CD14-positive monocyte (primary cell): ENCODE data around the gene CD247. TPM values are rescaled to one million over a fixed set of nuclear protein-coding genes. Genes with fewer than 3 reads are reported as not detected.

Experiments
- DNase-seq, 3 donors: peaks; one replicate each; pipeline ENCODE4 v3.0.0-alpha.2; 2011 to 2022
- H2AFZ ChIP-seq: 2 replicates; pipeline ENCODE4 v1.6.0; 2012; ENCODE audit warnings: mild to moderate bottlenecking, low read depth, low read length, inconsistent platforms; ENCODE audit not compliant: insufficient read depth, poor library complexity, severe bottlenecking
- H3K27ac ChIP-seq, 2 donors: 1 replicate in 1 of 2; 2 replicates in 1 of 2; pipeline ENCODE4 v1.5.1; 2012 to 2013; ENCODE audit warnings: low read length in 2 of 2, control low read depth in 1 of 2, inconsistent platforms in 1 of 2, low read depth in 1 of 2, mild to moderate bottlenecking in 1 of 2
- H3K27me3 ChIP-seq, 2 donors: one replicate each; pipeline versions ENCODE4 v1.6.0 to v1.6.1; 2011 to 2013; ENCODE audit warnings: low read length in 2 of 2; ENCODE audit not compliant: control insufficient read depth in 2 of 2, insufficient read depth in 2 of 2
- H3K36me3 ChIP-seq, 2 donors: replicated peaks in 1 of 2; 1 replicate in 1 of 2; 2 replicates in 1 of 2; pipeline versions ENCODE4 v1.5.1 to v1.6.1; 2012 to 2013; ENCODE audit warnings: low read length in 2 of 2, control low read depth in 1 of 2, inconsistent platforms in 1 of 2, mild to moderate bottlenecking in 1 of 2; ENCODE audit not compliant: insufficient read depth in 2 of 2, control insufficient read depth in 1 of 2
- H3K4me1 ChIP-seq, 2 donors: 1 replicate in 1 of 2; 2 replicates in 1 of 2; pipeline versions ENCODE4 v1.5.1 to v1.6.1; 2012 to 2013; ENCODE audit warnings: low read length in 2 of 2, control low read depth in 1 of 2, inconsistent platforms in 1 of 2, mild to moderate bottlenecking in 1 of 2, moderate library complexity in 1 of 2; ENCODE audit not compliant: insufficient read depth in 2 of 2, control insufficient read depth in 1 of 2
- H3K4me2 ChIP-seq: replicated peaks from 2 replicates; pipeline ENCODE3; 2012; ENCODE audit warnings: low read length, moderate library complexity, mild to moderate bottlenecking; ENCODE audit not compliant: poor library complexity, severe bottlenecking; ENCODE audit errors: extremely low read depth
- H3K4me3 ChIP-seq, 3 experiments: fragments of 200-600 bp in 1 of 3; sonication (generic) in 1 of 3; replicated peaks in 1 of 3; 1 replicate in 2 of 3; 2 replicates in 1 of 3; pipeline ENCODE4 v1.5.1; 2011 to 2013; ENCODE audit warnings: low read length in 3 of 3, mild to moderate bottlenecking in 3 of 3, control low read depth in 2 of 3, low read depth in 2 of 3, inconsistent platforms in 1 of 3, moderate library complexity in 1 of 3
- H3K79me2 ChIP-seq: 2 replicates; pipeline ENCODE4 v1.6.0; 2012; ENCODE audit warnings: mild to moderate bottlenecking, control low read depth, inconsistent platforms, low read length, moderate library complexity; ENCODE audit not compliant: insufficient read depth
- H3K9ac ChIP-seq: 2 replicates; pipeline ENCODE4 v1.6.0; 2017; ENCODE audit warnings: low read length, mild to moderate bottlenecking; ENCODE audit not compliant: insufficient read depth, poor library complexity, severe bottlenecking
- H3K9me3 ChIP-seq, 2 donors: replicated peaks in 1 of 2; 1 replicate in 1 of 2; 2 replicates in 1 of 2; pipeline versions ENCODE4 v1.5.1 to v1.6.1; 2012 to 2013; ENCODE audit warnings: low read length in 2 of 2, control low read depth in 1 of 2; ENCODE audit not compliant: control insufficient read depth in 1 of 2, insufficient read depth in 1 of 2
- H4K20me1 ChIP-seq: 2 replicates; pipeline ENCODE4 v1.6.0; 2012; ENCODE audit warnings: mild to moderate bottlenecking, low read length, control low read depth, moderate library complexity; ENCODE audit not compliant: insufficient read depth
- H3K27ac Mint-ChIP-seq, 7 donors: one replicate each; pipeline ENCODE4 v1.8.0; 2020; ENCODE audit warnings: mild to moderate bottlenecking in 7 of 7, mixed read lengths in 7 of 7, moderate library complexity in 6 of 7, inconsistent platforms in 2 of 7
- H3K27me3 Mint-ChIP-seq, 3 donors: one replicate each; pipeline ENCODE4 v1.8.0; 2021 to 2022; ENCODE audit warnings: low read depth in 3 of 3, mild to moderate bottlenecking in 3 of 3, mixed read lengths in 3 of 3, moderate library complexity in 3 of 3, inconsistent platforms in 1 of 3
- H3K36me3 Mint-ChIP-seq, 2 donors: one replicate each; pipeline ENCODE4 v1.8.0; 2020; ENCODE audit warnings: mixed read lengths in 2 of 2, inconsistent platforms in 1 of 2, mild to moderate bottlenecking in 1 of 2
- H3K4me1 Mint-ChIP-seq: one replicate; pipeline ENCODE4 v1.8.0; 2020; ENCODE audit warnings: mild to moderate bottlenecking, mixed read lengths
- H3K4me3 Mint-ChIP-seq, 2 donors: one replicate each; pipeline ENCODE4 v1.8.0; 2020; ENCODE audit warnings: mild to moderate bottlenecking in 2 of 2, mixed read lengths in 2 of 2, moderate library complexity in 1 of 2
- H3K9me3 Mint-ChIP-seq, 7 donors: one replicate each; pipeline ENCODE4 v1.8.0; 2020 to 2022; ENCODE audit warnings: mixed read lengths in 7 of 7, mild to moderate bottlenecking in 6 of 7, moderate library complexity in 6 of 7, inconsistent platforms in 2 of 7
- WGBS: methylation state at CpG from one replicate; pipeline ENCODE4 v1.1.5; 2013; ENCODE audit warnings: missing lambda C conversion rate; ENCODE audit not compliant: insufficient coverage; 5-methylcytosine and 5-hydroxymethylcytosine counted together
- intact Hi-C, 2 donors: fragments of 100-400 bp; cut with micrococcal nuclease; formaldehyde crosslinking; loops; one replicate each; pipeline versions ENCODE4 v1.15.0 to v1.15.1; 2023
- polyA plus RNA-seq, 3 donors: library from polyadenylated mRNA; depleted of rRNA in 1 of 3; unstranded in 2 of 3; stranded (reverse) in 1 of 3; fragments of 300-500 nt in 2 of 3; fragments of >200 nt in 1 of 3; fragmentation: Illumina TruSeq in 2 of 3; gene quantifications; 1 replicate in 2 of 3; 2 replicates in 1 of 3; pipeline ENCODE4 v1.2.3, GENCODE V29; 2012 to 2021
- TF ChIP-seq, protein P1 (sequence below): fragments of 200-600 bp; IDR thresholded peaks from one replicate; pipeline ENCODE4 v1.8.0; 2022; ENCODE audit warnings: antibody characterized with exemption, mild to moderate bottlenecking

Gene CD247
- polyA plus RNA-seq, 3 donors = 0.29 to 1.8 (median 1.6) TPM

- peaks cover 0 to 2% (median 0%) of the 10 kb centered on the region in 7 donors for H3K9me3 Mint-ChIP-seq
- TF ChIP-seq, protein P1, sequence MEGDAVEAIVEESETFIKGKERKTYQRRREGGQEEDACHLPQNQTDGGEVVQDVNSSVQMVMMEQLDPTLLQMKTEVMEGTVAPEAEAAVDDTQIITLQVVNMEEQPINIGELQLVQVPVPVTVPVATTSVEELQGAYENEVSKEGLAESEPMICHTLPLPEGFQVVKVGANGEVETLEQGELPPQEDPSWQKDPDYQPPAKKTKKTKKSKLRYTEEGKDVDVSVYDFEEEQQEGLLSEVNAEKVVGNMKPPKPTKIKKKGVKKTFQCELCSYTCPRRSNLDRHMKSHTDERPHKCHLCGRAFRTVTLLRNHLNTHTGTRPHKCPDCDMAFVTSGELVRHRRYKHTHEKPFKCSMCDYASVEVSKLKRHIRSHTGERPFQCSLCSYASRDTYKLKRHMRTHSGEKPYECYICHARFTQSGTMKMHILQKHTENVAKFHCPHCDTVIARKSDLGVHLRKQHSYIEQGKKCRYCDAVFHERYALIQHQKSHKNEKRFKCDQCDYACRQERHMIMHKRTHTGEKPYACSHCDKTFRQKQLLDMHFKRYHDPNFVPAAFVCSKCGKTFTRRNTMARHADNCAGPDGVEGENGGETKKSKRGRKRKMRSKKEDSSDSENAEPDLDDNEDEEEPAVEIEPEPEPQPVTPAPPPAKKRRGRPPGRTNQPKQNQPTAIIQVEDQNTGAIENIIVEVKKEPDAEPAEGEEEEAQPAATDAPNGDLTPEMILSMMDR = no peak
- peaks cover 74% of the 10 kb centered on the region for H3K79me2 ChIP-seq
- H3K4me3 Mint-ChIP-seq = peak overlapping the region; percentile 27 to 74
- H3K4me1 ChIP-seq = peaks cover 76 to 82% of the 10 kb centered on the region in 2 donors
- H3K27me3 ChIP-seq = no peaks in the 10 kb centered on the region
- H3K9ac ChIP-seq = peak overlapping the region; percentile 7
- peak overlapping the region in 1 of 2 donors; percentile 91 for H3K27ac ChIP-seq
- H3K9me3 ChIP-seq = no peaks in the 10 kb centered on the region
- peaks cover 10% of the 10 kb centered on the region for H4K20me1 ChIP-seq
- peaks cover 75% of the 10 kb centered on the region for H3K4me1 Mint-ChIP-seq
- peaks cover 0 to 15% of the 10 kb centered on the region in 2 donors for H3K36me3 ChIP-seq
- peak overlapping the region; percentile 90 to 100 (median 94) for H3K27ac Mint-ChIP-seq
- peaks cover 0 to 1% (median 0%) of the 10 kb centered on the region in 3 donors for H3K27me3 Mint-ChIP-seq
- intact Hi-C loops = loop anchor here in 1 of 2 donors (10.0 kb wide), 1 partner anchor 133 kb away; no protein-coding TSS in a partner anchor
- H3K36me3 Mint-ChIP-seq = peaks cover 9 to 12% of the 10 kb centered on the region in 2 donors
- WGBS = no CpG with 5 or more reads among the region's 1 CpG
- peak overlapping the region; percentile 92 for H3K4me2 ChIP-seq
- H3K4me3 ChIP-seq = peak overlapping the region; percentile 87 to 95 (median 88)
- H2AFZ ChIP-seq = no peak overlapping the region
- peak; percentile 69 to 86 (median 81) for DNase-seq
Observed at GRCh38 chr1:167551362-167551761, 33.0 kb upstream of the CD247 start.

GRCh38 chr1:167548059-167548932, 30.0 kb upstream of the CD247 start:
- Histone ChIP-seq H3K79me2 (peaks cover 94% of the 10 kb centered on the region), H3K27ac (peak overlapping the region; percentile 90 to 91), H3K4me2 (peak overlapping the region; percentile 79), H3K9ac (peak overlapping the region; percentile 60), H3K36me3 (peaks cover 28 to 45% of the 10 kb centered on the region in 2 donors), H2AFZ (no peak overlapping the region), H3K4me1 (peaks cover 73 to 80% of the 10 kb centered on the region in 2 donors), H3K27me3 (no peaks in the 10 kb centered on the region), H4K20me1 (peaks cover 10% of the 10 kb centered on the region), H3K4me3 (peak overlapping the region; percentile 8 to 88 (median 37)), H3K9me3 (no peaks in the 10 kb centered on the region)
- intact Hi-C loops = loop anchor here (10.0 kb wide), 1 partner anchor 323 kb away; the partner anchor contains the start of gene POU2F1 (in 2 of the 2)
- peak; percentile 73 to 95 (median 90) for DNase-seq
- WGBS = no CpG with 5 or more reads among the region's 5 CpGs
- TF ChIP-seq, protein P1 = no peak
- Mint-ChIP-seq H3K4me3 (peak overlapping the region; percentile 66 to 84), H3K4me1 (peaks cover 66% of the 10 kb centered on the region), H3K9me3 (peaks cover 0 to 2% (median 0%) of the 10 kb centered on the region in 7 donors), H3K36me3 (peaks cover 34 to 41% of the 10 kb centered on the region in 2 donors), H3K27me3 (peaks cover 0 to 2% (median 0%) of the 10 kb centered on the region in 3 donors), H3K27ac (peak overlapping the region; percentile 90 to 100 (median 94))
